Thyroid gland (tissue), 4 donors: Measurements from ENCODE around the gene HSPB8. TPM values are rescaled to one million over a fixed set of nuclear protein-coding genes. Genes with fewer than 3 reads are reported as not detected.

Experiments used
- DNase-seq, 2 donors: peaks; one replicate each; pipeline ENCODE4 v3.0.0-alpha.2; 2019
- H3K27ac ChIP-seq, 3 donors: fragments of 200-600 bp; sonication (generic); 1 replicate in 2 of 3; 2 replicates in 1 of 3; pipeline ENCODE4 v1.5.1; 2016 to 2019; ENCODE audit warnings: mild to moderate bottlenecking in 1 of 3, moderate library complexity in 1 of 3
- H3K27me3 ChIP-seq: fragments of 200-600 bp; sonication (generic); one replicate; pipeline ENCODE4 v1.5.1; 2019
- H3K36me3 ChIP-seq, 2 donors: fragments of 200-600 bp; sonication (generic); one replicate each; pipeline ENCODE4 v1.5.1; 2016 to 2019
- H3K4me1 ChIP-seq, 2 donors: fragments of 200-600 bp; sonication (generic); one replicate each; pipeline ENCODE4 v1.5.1; 2017 to 2019
- H3K4me3 ChIP-seq, 3 donors: fragments of 200-600 bp; sonication (generic); replicated peaks in 1 of 3; 1 replicate in 2 of 3; 2 replicates in 1 of 3; pipeline ENCODE4 v1.5.1; 2016; ENCODE audit warnings: mild to moderate bottlenecking in 1 of 3
- H3K9me3 ChIP-seq: fragments of 200-600 bp; sonication (generic); one replicate; pipeline ENCODE4 v1.5.1; 2017
- CTCF ChIP-seq, 6 experiments: fragments of 200-600 bp in 3 of 6; fragments of 450-650 bp in 3 of 6; sonication (generic) in 3 of 6; IDR thresholded peaks; one replicate each; pipeline ENCODE4 v1.5.1; 2016 to 2019; ENCODE audit warnings: antibody characterized with exemption in 6 of 6, mild to moderate bottlenecking in 2 of 6, inconsistent platforms in 1 of 6, moderate library complexity in 1 of 6
- POLR2A ChIP-seq, 2 donors: fragments of 450-650 bp; IDR thresholded peaks; one replicate each; pipeline ENCODE4 v1.6.1; 2017; ENCODE audit warnings: antibody characterized with exemption in 2 of 2, mild to moderate bottlenecking in 2 of 2, moderate library complexity in 1 of 2
- WGBS, 2 donors: methylation state at CpG; one replicate each; pipeline ENCODE4 v1.1.5; 2017; 5-methylcytosine and 5-hydroxymethylcytosine counted together
- intact Hi-C: fragments of 100-400 bp; cut with DNase I; formaldehyde crosslinking; loops from one replicate; pipeline ENCODE4 v1.15.1; 2023
- total RNA-seq, 4 donors: library from RNA; depleted of rRNA; stranded (reverse); fragments of >200 nt; gene quantifications; one replicate each; pipeline ENCODE4 v1.2.3, GENCODE V29; 2016

The HSPB8 gene
- total RNA-seq, 4 donors from 2014 or later, result 39.0 to 73.9 (median 53.0) TPM

DNA sequence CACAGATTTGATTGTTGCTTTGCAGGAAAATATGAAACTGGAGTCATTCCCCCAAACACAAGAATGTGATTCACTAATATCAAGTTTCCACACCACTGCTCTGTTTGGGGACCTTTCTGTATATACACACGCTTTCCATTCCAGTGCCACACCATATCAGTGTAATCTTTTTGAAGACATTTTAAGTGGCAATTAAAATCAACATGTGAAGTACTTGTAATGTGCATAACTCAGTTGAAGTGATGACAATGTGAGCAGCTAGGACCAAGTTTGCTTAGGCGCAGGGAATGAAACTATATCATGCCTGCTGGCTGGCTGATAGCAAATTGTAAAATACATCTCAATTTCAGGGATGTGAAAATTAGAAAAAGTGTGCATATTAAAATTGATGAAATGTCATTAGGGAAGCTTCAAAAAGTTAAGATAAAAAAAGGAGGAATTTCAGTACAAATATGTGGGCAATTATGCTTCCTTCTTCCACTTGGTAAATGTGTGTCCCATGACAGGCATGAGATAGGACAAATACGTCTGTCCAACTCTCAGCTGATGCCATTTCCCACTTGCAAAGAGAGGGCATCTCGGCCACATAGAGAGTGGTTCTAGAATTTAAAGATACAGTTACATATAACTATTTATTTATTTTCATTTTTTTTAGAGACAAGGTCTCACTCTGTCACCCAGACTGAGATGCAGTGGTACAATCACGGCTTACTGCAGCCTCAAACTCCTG is 43.7 kb downstream of the HSPB8 start:
- intact Hi-C loops, result no loop called here
- 35 to 40% methylated on average over 5 of the region's 5 CpGs for WGBS, 2 donors
- no peak for DNase-seq

DNA sequence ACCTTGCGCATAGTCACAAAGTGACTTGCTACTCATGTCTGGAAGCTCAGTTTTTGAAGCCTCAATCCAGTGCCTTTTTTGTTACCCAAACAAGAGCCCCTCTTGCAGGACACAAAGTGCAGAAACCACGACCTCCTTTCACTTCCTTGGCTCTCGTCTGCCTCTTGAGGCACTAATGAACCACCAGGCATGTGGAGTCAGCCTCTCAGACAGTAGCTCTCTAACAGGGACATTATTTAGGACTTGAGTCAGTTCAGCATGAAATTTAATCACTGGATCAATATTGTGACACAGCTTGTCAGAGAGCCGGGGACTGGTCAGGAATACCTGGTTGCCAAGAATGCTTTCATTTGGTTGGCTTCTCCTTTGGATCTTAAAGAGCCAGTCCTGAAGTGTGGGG is 46.7 kb downstream of the HSPB8 start:
- H3K4me1 ChIP-seq, result peaks cover 5 to 8% of the 10 kb centered on the region in 2 donors
- no peak overlapping the region for H3K4me3 ChIP-seq
- H3K36me3 ChIP-seq, result no peaks in the 10 kb centered on the region
- H3K27me3 ChIP-seq, result no peaks in the 10 kb centered on the region
- H3K27ac ChIP-seq, result no peak overlapping the region
- intact Hi-C loops, result no loop called here
- H3K9me3 ChIP-seq, result no peaks in the 10 kb centered on the region
- TF ChIP-seq POLR2A (IDR thresholded peaks at IDR 0.05), result no peak
- peak in 2 of 6 experiments; percentile 6 for TF ChIP-seq CTCF (IDR thresholded peaks at IDR 0.05)
- DNase-seq, result no peak
- 25 to 38% methylated on average over 3 to 4 of the region's 4 CpGs for WGBS, 2 donors

More for the DNA sequence above, 43.7 kb downstream of the HSPB8 start:
- no peak for TF ChIP-seq POLR2A (IDR thresholded peaks at IDR 0.05)
- no peak for TF ChIP-seq CTCF (IDR thresholded peaks at IDR 0.05)
- H3K4me1 ChIP-seq, result peaks cover 5 to 8% of the 10 kb centered on the region in 2 donors
- no peaks in the 10 kb centered on the region for H3K27me3 ChIP-seq
- H3K27ac ChIP-seq, result no peak overlapping the region
- no peaks in the 10 kb centered on the region for H3K9me3 ChIP-seq
- no peak overlapping the region for H3K4me3 ChIP-seq
- H3K36me3 ChIP-seq, result no peaks in the 10 kb centered on the region

GRCh38 chr12:119227292-119227691 is 48.6 kb downstream of the HSPB8 start:
- Histone ChIP-seq H3K9me3 (no peaks in the 10 kb centered on the region), H3K36me3 (no peaks in the 10 kb centered on the region), H3K27me3 (no peaks in the 10 kb centered on the region), H3K4me1 (peaks cover 5% of the 10 kb centered on the region in 2 donors), H3K27ac (no peak overlapping the region), H3K4me3 (no peak overlapping the region)
- TF ChIP-seq CTCF (IDR thresholded peaks at IDR 0.05), result no peak
- no peak for TF ChIP-seq POLR2A (IDR thresholded peaks at IDR 0.05)
- no peak for DNase-seq
- intact Hi-C loops, result no loop called here
- WGBS, 2 donors, result 63 to 64% methylated on average over 3 of the region's 3 CpGs

DNA sequence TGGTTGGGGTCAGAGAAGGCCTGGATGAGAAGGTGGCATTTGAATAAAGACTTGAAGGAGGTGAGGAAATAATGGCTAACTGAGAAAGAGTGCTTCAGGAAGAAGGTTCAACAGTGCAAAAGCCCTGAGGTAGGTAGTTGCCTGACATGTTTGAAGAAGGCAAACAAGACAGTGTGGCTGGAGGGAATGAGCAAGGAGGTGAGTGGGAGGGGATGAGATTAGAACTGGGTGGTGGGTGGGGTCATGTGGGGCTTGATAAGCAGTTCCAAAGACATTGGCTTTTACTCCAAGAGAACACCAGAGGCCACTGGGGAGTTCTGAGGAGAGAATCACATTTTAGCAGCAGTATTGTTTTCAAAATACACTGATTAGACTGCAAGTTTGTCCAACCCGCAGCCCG is 50.5 kb downstream of the HSPB8 start:
- H3K9me3 ChIP-seq, result no peaks in the 10 kb centered on the region
- H3K4me1 ChIP-seq, result peaks cover 0 to 5% of the 10 kb centered on the region in 2 donors
- H3K4me3 ChIP-seq, result no peak overlapping the region
- H3K27me3 ChIP-seq, result no peaks in the 10 kb centered on the region
- intact Hi-C loops, result no loop called here
- no peak for TF ChIP-seq CTCF (IDR thresholded peaks at IDR 0.05)
- no peaks in the 10 kb centered on the region for H3K36me3 ChIP-seq
- 76 to 89% methylated on average over 2 of the region's 2 CpGs for WGBS, 2 donors
- no peak overlapping the region for H3K27ac ChIP-seq
- DNase-seq, result no peak

- Histone ChIP-seq H3K27me3 (no peaks in the 10 kb centered on the region), H3K4me3 (no peak overlapping the region), H3K9me3 (no peaks in the 10 kb centered on the region), H3K27ac (no peak overlapping the region), H3K4me1 (peaks cover 0 to 5% of the 10 kb centered on the region in 2 donors), H3K36me3 (no peaks in the 10 kb centered on the region)
- no peak for DNase-seq
- TF ChIP-seq POLR2A (IDR thresholded peaks at IDR 0.05), result no peak
- TF ChIP-seq CTCF (IDR thresholded peaks at IDR 0.05), result no peak
- intact Hi-C loops, result no loop called here
- 35 to 43% methylated on average over 9 of the region's 9 CpGs for WGBS, 2 donors
These were observed 51.1 kb downstream of the HSPB8 start for GRCh38 chr12:119229837-119230236.
